GOT3 (cell line): Measurements from ENCODE around the gene STK11.

Source experiments
- DNase-seq: peaks from one replicate; lab custom pipeline; 2025; ENCODE audit warnings: mixed read lengths; lab: John Stamatoyannopoulos, UW

Gene STK11

GRCh38 chr19:1274081-1274851 lies 68.7 kb downstream of the STK11 start:
- no peak for DNase-seq

- DNase-seq = no peak
These were observed 69.3 kb downstream of the STK11 start for GRCh38 chr19:1274852-1275259.

- peak; percentile 94 for DNase-seq
These were observed 69.8 kb downstream of the STK11 start, which contains the start of gene FAM174C for GRCh38 chr19:1275260-1275975. FAM174C (plus strand) TSS chr19:1275530; CDS start chr19:1275550, 20 bp downstream.

DNA sequence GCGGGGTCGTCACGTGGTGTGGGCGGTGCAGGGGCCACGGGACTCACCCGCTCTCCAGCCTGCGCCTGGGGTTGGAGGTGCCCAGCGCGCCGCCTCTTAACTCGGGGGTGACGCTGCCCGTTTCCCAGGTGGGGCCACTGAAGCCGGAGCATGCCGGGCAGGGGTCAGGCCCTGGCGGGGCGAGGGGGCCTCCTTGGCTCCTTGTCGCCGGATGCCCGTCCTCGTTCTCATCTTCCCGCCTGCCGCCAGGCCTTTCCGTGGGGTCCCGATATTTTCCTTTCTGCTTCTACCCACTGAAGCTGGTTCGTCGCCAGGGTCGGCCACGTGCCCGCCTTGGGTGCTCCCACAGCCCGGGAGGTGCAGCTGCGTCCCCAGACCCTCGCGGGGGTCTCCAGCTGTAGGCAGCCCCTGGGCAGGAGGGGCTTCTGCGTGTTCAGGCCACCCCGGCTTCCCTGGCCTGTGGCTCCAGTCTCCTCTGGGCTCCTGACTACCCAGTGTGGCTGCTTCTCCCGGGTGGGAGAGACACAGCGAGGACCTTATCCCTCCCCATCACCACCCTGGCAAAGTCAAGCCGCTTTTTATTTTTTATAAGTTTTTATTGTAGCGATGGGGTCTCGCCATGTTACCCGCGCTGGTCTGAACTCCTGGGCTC lies 70.5 kb downstream of the STK11 start:
- DNase-seq = no peak

DNA sequence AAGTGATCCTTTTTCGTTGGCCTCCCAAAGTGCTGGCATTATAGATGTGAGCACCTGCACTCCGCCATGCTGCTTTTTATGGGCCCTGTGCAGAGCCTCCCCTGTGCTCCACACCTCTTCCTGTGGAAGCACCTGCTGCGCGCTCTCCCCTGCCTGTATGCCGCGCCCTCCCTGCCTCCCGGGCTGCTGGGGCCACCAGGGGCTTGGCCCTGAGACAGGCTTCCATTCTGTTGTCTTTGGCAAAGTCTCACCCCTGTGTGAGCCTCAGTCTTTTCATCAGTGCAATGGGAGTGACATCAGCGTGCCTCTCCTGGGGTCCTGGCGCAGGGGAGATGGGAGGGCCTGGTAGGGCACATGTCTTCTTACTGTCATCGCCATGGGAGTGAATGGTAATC lies 71.0 kb downstream of the STK11 start:
- DNase-seq = no peak

DNA sequence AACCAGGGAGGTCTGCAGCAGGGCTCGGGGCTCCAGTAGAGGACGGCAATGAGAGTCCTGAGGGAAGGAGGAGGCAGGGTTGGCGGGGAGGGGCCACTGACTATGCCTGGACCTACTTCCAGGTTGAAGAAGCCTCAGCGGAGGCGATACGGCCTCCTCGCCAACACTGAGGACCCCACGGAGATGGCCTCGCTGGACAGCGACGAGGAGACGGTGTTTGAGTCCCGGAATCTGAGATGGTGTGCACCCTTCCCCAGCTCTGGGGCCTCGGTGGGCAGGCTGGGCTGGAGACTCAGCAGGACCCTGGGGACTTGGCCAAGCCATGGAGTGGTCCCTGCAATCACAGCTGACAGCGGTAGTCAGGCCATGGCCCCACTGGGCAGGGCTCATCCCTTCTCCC lies 71.5 kb downstream of the STK11 start:
- no peak for DNase-seq
